Activated effector memory CD4-positive, alpha-beta T cell treated with anti-CD3 and anti-CD28 coated beads, Interleukin-2, amount 50 U/mL, for 16 hours (primary cell): ENCODE results near the gene WASHC2A.
"Not testable (repeated sequence)": the region's sequence is repeated elsewhere in the genome, so short reads cannot be mapped to it uniquely, and the experiment has no call there.

Experiments used
- DNase-seq: peaks from one replicate; pipeline ENCODE4 v3.0.0-alpha.2; 2020

The WASHC2A gene

DNA sequence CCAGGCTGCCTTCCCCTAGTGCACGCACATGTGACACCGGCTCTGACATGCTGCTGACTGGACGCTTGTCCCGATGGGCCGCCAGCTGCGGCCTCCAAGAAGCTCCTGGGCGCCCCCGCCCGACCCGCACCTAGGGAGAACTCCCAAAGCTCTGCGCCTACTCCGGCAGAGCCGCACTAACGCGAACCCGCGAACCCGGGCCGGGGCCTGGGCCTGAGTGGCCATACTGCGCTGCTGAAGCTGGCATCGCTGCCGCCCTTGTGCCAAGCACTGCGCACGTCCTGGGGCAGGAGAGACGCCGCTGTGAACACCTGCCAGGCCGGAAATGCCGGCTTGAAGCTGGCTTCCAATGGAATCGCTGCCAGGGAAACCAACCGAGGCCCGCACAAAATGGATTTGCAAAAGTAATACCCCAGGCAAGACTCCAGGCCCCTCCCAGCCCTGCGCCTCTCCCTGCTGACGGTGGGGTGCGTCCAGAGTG, 85.1 kb downstream of the WASHC2A start:
- DNase-seq: no peak

GRCh38 chr10:50157868-50158267, 90.1 kb downstream of the WASHC2A start:
- not testable (repeated sequence) for DNase-seq

DNA sequence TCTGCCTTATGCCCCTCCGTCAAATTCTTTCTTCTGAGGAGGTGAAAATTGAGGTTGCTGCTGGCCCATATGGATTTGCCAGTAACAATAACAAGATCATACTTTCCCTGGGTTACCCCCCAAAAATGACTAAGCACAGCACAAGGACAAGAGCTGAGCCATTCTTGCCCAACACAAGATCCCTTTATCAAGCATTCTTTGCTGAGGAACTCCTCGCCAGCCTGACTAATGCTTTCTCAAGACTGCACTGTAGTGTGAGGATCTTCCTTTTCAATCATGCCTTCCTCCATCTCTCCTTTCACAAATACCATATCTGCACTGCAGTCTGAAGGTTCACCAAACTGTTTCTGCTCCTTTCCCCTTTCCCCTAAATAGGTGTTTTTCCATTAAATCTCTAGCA, 92.1 kb downstream of the WASHC2A start:
- DNase-seq: not testable (repeated sequence)

DNA sequence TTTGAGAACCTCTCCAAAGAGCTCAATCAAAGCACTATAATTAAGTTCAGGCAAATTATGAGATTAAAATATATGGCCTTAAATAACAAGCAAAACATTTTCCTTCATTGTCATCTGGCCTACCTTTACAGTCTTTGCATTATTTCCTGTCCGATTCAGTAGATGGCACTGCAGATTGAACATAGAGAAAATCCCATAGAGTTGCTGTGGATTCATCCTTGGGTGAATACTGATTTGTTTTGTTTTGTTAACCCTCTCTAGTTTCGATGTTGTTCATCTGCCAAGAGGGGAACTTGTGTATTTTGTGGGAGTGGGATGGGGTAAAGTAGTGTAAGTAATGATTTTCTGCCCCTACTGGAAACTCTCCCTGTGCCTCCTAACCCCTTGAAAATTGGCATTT, 97.3 kb downstream of the WASHC2A start:
- DNase-seq: not testable (repeated sequence)

DNA sequence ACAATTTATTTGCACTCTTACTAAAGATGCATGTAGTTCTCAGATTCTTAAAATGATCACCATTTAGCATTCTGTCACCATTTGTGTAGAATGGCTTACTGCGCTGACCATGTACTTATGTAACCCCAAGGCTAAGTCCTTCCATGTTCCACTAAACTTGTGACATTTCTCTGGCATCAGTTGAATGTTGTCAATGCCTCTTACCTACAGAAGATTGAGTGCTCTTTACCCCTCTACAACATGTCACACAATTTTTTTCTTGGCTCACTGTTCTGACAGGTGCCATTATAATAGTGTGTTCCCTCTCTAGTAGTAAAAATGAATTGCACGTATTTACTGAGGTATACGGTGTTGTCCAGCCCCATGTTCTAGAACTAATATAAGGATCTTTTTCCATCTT, 100.1 kb downstream of the WASHC2A start:
- not testable (repeated sequence) for DNase-seq

GRCh38 chr10:50169506-50169905, 101.8 kb downstream of the WASHC2A start:
- not testable (repeated sequence) for DNase-seq

- not testable (repeated sequence) for DNase-seq
These were observed 107.2 kb downstream of the WASHC2A start for GRCh38 chr10:50174788-50175525.
